Amniotic epithelial cell (primary cell): Measurements from ENCODE around the gene PRXL2B.
"Not testable (repeated sequence)": the region's sequence is repeated elsewhere in the genome, so short reads cannot be mapped to it uniquely, and the experiment has no call there.

ENCODE experiments used
- DNase-seq: peaks from one replicate; pipeline ENCODE4 v3.0.0-alpha.2; 2010; ENCODE audit warnings: low read depth

Gene PRXL2B

DNA sequence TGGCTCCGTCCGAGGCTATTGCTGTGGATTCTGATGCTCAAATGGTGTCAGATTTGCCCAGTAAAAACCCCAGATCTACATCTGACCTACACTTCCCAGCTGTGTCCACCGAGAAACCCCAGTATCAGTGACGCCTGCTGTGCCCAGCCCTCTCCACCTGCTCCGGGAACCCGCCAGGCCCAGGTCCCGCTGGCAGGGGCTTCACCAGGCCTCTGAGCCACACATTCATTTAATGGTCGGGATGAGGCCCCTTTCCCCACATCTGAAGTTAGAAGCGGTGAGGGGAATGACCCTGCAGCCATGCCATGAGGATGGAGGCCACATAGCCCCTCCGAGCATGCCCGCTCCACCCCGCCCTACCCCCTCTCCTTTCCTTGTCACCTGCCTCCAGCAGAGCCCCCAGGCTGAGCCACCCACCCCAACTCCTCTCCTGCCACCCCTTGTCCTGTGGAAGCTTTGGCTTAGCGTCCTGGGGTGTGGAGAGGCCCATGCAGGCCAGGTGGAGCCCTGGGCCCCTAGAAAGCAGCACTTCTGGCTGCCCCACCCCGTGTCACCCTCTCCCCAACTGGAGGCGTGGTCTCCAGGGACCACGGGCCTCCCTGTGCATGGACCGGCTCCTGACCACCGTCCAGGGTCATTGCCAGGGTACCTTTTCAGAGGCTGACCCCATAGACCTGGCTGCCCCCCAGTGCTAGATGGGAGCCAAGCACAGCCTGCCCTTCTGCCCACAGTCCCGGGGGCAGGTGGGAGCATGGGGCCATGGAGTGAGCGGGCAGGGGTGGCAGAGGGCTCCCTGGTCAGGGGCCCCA is 22.4 kb upstream of the PRXL2B start:
- DNase-seq, result no peak

DNA sequence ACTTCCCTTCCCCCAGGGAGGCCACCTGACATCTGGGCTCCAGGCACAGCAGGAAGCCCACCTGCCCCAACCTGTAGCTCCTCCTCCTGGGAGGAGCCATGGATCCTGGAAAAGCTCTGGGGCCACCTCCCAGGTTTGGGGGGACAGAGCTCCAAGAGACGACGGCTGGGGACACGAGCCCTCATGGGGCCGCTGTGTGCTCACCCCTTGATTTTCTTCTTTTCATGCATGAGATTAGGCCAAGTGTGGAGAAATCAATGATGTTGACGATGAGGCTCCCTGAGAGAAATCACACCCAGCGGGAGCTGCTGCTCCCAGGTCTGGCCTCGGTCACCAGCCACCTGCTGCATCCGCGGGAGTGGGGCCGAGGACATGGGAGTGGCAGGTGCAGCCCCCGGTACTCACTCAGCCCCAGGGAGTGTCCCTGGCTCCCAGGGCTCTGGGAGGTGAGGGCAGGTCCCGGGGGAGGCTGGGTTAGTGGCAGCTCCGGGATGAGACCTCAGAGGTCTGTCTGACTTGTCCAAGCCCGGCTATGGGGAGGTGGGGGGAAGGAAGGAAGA is 21.7 kb upstream of the PRXL2B start:
- no peak for DNase-seq

DNA sequence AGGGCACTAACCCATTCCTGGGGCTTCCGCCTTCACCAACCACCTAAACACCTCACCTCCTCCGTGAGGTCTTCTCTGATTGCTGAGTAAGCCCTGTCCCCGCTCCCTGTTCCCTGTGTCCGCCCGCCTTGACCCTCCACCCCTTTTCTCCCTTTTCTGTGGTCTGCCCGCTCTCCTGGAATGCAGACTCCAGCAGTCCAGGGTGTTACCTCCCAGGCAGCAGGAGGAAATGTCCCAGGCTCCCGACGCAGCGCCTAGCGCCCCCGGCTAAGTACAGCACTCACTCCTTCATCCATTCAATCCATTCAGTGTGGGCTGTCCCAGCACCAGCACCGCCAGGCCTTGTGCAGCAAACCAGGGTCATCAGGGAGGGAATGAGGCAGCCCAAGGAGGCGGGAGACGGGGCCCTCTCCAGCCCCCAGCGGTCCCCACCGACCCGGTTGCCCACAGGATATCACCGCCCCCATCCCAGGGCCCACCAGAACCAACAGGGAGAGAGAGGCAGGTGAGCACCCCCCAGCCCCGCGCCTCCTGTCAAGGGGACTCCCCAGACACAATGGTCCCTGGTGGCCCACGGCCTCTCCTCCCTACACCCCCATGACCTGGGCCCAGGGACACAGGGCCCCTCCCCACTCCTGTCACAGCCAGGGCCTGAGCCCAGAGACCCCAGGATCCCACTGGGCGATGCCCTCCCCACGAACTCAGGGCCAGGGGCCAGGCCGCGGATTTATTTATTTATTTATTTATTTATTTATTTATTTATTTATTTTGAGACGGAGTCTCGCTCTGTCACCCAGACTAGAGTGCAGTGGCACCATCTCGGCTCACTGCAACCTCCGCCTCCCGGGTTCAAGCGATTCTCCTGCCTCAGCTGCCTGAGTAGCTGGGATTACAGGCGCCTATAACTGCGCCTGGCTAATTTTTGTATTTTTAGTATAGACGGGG is 20.2 kb upstream of the PRXL2B start:
- DNase-seq, result no peak

DNA sequence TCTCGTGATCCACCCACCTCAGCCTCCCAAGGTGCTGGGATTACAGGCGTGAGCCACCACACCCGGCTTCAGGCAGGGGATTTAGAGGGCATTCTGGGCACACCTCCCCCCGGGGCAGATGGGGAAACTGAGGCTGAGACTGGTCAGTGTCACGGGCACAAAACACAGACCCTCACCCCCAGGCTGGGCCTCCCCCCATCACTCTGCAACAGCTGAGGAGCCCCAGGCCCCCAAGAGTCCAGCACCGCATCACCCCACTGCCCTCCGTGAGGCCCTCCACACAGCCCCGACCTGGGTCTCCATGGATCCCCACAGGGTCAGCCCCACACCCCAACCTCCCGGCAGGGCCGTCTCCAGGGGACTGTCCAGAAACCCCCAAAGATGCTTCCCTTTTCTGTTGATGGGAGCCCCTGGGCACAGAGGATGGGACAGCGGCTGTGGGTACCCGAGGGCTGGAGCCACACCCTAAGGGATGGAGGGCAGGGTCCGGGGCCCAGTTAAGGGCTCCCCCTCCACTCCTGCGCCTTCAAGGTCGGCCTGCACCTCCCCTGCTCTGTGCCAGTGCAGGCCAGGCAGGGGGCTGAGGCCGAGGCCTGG is 19.4 kb upstream of the PRXL2B start:
- DNase-seq, result no peak

DNA sequence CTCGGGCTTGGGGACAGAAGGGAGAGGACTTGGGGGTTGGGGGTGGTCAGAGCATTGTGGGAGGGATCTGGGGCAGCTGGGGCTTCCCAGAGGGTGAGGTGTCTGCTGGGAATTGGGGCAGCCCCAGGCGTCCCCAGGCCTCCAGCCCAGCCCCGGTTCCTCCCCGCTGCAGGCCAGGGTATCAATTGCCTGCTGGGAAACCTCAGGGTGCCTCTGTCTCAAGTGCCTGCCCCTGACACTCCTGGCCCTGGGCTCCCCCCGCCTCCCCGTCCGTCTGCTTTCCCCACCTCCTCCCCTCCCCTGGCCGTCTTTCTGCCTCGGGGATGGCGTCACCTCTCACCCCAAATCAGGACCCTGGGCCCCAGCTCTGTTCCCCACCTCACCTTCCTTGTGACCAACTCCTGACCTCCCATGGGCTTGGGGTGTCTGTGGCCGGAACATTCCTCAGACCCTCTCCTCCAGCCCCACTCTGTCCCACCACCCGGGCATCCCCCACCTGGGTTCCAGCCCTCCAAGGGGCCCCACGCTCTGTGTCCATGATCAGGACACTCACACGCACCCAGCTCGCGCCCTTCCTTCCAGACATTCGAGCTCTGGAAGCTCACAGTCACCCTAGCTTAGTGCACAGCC is 18.3 kb upstream of the PRXL2B start:
- DNase-seq, result not testable (repeated sequence)

DNA sequence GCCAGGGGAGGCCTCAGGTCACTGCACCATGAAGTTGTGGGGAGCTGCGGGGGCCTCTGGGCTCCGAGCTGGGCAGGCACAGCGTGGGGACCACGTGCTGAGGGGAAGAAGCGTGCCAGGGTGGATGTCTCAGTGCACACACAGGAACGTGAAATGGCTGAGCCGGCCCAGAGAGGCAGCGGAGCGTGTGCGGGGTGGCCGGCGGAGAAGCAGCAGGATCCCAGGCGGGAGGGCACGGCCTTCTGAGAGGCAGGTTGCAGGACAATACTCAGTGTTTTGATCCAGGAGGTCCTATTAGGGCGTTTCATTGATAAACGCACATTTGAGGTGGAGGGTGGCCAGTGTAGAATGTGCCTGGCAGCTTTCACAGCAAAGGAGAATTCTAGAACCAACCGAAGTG is 17.5 kb upstream of the PRXL2B start:
- no peak for DNase-seq

DNA sequence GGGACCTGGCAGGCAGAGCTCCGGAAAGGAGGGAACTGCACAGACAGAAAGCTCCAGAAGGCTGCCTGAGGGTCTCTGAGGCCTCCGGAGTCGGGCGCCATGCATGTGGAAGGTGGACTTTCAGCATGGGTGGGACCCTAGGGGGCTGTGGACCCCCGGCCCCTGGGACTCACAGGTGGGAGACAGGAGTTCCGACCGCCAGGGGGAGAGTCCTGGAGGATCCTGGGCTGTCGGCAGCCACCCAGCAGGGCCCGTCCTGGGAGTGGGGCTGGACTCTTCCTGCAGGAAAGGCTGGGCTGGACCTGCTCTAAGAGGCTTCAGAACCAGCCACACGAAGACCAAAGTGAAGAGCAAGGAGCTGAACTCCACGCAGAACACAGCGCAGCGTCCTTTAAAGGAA is 16.9 kb upstream of the PRXL2B start:
- DNase-seq, result not testable (repeated sequence)

DNA sequence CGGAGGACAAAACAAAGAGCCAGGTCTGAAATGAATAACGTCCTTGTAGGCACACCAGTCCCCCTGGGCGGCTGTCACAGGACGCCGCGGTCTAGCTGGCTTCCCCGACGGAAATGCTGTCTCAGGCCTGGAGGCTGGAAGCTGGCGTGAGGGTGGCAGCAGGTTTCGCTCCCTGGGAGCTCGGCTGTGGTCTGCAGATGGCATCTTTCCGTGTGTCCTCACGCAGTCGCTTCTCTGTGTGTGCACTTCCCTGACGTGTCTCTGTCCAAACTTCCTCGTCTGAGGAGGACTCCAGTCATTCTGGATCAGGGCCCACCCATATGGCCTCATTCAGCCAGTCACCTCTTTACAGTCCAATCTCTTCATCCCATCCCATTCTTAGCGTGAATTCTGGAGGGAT is 16.2 kb upstream of the PRXL2B start:
- no peak for DNase-seq

DNA sequence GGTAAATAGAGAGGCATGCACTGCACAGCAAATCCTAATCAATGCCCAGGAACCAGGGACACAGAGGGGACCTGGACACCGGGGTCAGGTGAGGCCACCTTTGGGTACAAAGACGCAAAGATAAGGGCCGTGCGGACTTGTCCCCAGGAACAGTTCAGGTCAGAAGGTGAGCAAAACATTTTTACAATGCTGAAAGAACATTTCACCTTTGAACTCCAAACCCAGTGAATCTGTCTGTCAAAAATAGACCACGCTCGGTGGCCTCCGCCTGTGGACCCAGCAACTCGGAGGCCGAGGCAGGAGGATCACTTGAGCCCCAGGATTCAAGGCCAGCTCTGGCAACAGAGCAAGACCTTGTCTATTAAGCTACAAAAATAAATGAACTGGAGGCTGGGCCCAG is 15.2 kb upstream of the PRXL2B start:
- DNase-seq, result no peak

DNA sequence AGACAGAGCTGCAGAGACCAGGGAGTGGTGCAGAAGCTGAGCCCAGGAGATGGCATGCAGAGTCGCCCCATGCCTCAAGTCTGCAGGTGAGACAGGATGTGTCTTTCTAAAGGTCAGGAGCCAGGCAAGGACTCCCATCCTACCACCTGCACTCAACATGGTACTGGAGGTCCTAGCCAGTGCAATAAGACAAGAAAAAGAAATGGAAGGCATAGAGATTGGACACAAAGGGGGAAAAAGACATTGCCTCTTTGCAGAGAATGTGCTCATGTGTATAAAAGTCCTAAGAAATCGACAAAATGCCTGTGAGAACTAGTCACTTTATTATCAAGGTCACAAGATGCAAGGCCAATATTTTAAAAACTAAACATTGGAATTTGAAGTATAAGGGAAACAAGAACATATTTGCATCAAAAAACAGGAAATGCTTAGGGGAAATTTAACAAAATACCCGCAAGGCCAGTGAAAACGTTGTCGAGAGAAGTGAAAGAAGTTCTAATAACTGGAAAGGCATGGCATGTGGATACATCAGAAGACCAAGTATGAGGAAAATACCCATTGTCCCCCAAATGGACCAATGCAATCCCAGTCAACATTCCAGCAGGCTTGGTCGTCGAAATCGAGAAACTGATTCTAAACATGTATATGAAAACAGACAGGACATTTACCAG is 13.2 kb upstream of the PRXL2B start:
- DNase-seq, result no peak

DNA sequence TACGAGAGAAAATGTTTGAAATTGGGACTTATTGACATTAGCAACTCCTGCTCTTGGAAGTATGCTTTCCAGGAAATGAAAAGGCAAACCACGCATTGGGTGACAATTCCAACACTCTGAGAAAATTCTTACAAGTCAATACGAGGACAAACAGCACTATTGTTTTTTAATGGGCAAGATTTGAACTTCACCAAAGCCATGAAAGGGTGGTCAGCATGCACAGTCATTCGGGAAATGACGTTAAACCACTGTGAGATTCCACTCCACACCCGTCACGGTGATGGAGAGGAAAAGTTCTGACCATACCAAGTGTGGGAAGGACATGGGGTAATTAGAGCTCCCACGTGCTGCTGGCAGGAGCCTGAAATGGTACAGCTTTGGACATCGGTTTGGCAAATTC is 12.2 kb upstream of the PRXL2B start:
- no peak for DNase-seq

DNA sequence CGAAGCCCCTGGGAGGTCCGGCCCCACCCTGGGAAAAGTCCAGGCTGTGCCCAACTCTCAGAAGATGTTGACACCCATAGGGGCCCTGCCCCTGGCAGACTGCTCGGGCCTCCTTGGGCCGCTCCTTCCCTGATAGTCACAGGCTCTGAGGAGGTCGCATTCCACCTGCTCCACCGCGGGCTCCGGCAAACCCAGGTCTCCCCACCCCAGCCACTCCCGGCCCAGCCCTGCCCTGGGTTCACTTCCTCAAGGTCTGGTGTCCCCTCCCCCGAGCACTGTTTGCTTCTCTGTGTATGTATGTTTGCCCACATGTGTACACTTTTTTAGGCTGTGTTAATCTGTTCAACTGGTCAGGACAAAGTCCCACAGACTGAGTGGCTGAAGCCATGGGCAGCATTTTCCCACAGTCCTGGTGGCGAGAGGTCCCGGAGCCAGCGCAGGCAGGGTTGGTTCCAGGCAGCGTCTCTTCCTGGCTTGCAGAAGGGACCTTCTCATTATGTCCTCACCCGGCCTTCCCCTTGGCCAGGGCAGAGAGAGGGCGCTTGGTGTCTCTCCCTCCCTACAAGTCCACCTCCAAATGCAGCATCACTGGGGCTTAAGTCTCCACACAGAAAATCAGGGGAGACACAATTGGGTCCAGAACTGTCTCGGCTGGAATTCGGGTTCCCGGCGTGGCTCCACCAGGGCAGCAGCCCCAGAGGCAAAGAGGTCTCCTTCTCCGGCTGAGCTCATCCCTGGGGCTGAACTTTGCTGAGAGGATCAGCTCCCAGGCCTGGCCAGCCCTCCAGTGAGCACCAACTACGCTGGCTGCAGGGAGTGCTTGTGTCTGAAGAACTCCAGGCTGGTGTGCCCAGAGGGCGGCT is 10.5 kb upstream of the PRXL2B start:
- no peak for DNase-seq

DNA sequence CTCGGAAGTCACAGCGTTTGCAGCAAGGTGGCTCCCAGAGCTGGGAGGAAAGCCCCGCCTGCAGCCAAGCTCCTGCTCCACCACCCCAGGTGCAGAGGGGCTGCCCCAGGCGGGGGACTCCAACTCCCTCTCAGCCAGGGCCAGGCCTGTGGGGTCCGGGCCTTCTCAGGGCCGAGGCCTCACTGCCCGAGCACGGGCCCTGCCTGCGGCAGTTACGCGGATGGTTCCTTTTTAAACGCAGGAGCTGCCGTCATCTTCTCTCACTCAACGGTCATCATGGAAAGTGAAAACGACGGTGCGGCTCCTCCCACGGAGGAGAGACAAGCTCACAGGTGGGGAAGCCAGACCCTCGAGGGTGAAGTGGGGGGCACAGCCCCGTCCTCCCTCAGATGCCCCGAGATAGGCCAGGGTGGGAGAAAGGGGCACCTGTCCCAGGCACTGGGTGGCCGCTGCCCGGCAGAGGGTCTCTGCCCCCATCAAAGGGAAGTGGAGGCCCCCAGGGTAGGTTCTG is 9.0 kb upstream of the PRXL2B start:
- DNase-seq, result not testable (repeated sequence)

DNA sequence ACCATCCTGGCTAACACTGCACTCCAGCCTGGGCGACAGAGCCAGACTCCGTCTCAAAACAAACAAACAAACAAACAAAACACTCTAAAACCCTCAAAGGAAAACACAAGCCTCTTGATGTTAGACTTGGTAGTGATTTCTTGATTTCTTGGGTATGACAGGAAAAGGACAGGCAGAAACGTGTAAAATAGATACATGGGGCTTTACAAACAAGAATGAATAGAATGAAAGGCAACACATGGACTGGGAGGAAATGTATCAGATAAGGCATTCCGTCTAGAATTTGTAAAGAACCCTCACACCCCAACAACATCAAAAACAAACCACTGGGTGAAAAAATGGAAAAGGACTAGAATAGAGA is 7.8 kb upstream of the PRXL2B start:
- no peak for DNase-seq

DNA sequence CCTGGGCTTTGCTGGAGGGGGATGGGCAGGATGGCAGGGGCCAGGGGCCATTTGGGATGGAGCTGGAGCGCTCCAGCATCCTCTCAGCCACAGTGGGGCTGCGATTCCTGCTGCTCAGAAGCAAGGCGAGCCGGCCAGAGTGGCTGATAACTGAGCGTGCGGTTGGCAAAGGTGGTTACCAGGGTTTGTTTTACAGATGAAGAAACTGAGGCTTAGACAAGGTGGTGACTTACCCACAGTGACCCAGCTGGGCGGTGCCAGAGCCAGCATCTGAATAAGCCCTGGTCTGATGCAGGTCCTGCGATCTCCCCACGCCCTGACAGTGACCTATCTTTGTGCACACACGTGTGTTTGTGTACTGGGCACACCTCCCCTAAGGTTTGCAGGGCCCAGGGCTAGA is 5.9 kb upstream of the PRXL2B start:
- DNase-seq, result no peak

DNA sequence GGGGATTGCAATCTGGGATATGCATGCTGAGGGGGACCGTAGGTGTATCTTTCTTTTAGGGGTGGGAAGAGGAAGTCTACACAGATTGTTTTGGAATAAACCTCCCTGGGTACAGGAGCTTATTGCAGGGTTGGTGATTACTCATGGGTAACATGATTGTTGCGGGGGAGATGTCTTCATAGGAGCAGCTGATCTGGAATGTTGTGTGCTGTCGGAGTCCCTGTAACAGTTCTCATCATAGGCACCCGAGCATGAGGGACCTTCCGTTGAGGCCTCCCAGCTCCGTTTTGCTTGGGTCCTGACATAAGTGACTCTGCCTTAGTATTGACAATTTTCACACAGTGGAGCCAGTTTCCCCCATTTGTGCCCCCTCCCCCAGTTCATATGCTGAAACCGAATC is 4.2 kb upstream of the PRXL2B start:
- peak; percentile 43 for DNase-seq

DNA sequence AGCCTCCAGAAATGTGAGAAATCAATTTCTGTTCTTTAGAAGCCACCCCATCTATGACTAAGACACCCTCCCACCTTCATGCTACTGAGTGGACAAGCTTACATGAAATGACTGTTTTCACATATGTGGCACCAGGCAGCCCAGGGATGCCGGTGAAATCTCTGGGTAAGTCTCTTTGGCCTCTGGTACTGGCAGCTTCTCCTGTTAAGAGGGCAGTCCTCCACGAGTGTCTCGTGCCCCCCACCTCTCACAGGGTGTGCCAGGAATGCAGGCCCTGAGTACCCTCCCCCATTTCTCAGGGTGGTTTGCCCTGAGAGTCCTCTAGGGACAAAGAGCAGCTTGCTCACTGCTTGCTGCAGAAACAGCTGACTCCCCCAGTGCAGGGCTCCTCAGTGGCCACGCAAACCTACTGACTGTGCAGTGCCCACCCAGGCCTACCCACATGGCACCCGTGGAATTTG is 3.2 kb upstream of the PRXL2B start:
- DNase-seq, result no peak

DNA sequence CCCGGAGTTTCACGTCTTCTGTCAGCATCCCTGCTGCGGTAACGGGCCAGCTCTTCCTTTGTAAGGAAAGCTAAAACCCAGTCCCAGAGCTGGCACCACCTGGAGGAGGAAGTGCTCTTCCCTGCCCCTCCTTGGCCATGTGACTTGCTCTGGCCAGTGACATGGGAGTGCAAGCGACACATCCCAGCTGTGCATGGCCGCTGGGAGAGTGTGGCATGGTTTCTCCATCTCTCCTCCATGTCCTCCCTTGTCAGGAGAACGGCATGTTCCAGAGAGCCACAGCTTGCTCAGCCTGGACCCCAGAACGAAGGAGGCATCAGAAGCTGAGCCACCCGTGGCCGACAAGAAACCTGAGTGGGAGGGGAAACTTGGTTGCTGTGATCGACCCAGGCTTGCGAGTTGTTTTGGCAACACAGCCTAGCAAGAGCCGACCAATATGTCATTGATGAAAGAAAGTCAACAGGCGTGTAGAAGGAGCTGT is 2.7 kb upstream of the PRXL2B start:
- DNase-seq, result peak; percentile 13

DNA sequence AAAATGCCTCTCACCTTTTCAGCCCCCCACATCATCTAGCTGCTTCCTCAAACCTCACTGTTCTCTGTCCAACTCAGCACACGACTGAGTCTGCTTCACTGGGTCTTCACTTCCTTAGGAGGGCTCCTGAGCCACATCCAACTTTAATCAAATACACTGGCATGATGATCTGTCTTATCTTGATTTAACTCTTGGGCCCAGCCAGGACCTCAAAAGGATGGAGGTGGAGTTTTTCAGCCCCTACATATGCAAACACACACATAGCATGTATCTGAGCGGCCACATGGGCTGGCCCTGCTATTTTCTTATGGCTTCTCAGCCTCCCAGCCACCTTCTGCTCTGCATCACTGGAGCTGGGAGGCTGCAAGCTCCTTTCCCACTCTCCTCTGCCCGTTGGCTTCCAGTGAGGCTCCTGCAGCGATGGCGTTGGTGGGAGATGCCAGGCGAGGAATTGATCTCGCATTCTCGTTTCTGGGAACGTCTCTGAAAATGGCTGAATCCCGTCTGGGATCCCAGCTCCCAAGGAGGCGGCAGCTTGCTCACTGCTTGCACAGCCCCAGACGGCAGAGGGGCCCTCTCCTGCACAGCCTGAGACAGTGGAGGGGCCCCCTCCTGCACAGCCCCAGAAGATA is 1.8 kb upstream of the PRXL2B start:
- no peak for DNase-seq
